Activated T-cell treated with anti-CD3 and anti-CD28 coated beads, Interleukin-2, amount 50 U/mL, for 72 hours (primary cell): Measurements from ENCODE around the gene LRRC26. TPM values are rescaled to one million over a fixed set of nuclear protein-coding genes. Genes with fewer than 3 reads are reported as not detected.

Source experiments
- ATAC-seq, 2 donors: fragments of 150-1000 bp; cut with Tn5 transposase; replicated peaks in 1 of 2; 2 replicates each; pipeline ENCODE4 v1.10.0; 2021; ENCODE audit warnings: moderate library complexity in 2 of 2, mild to moderate bottlenecking in 1 of 2
- DNase-seq, 2 donors: peaks; one replicate each; pipeline ENCODE4 v3.0.0; 2021 to 2022; ENCODE audit warnings: mixed read lengths in 1 of 2
- H3K27ac Mint-ChIP-seq: one replicate; pipeline ENCODE4 v1.8.0; 2022; ENCODE audit warnings: mild to moderate bottlenecking, moderate library complexity, mixed read lengths
- H3K27me3 Mint-ChIP-seq: one replicate; pipeline ENCODE4 v1.8.0; 2022; ENCODE audit warnings: low read depth, mixed read lengths
- H3K36me3 Mint-ChIP-seq, 2 donors: one replicate each; pipeline ENCODE4 v1.8.0; 2022; ENCODE audit warnings: mixed read lengths in 2 of 2, mild to moderate bottlenecking in 1 of 2; ENCODE audit not compliant: insufficient read depth in 2 of 2
- H3K4me1 Mint-ChIP-seq: one replicate; pipeline ENCODE4 v1.8.0; 2022; ENCODE audit warnings: low read depth, mixed read lengths
- H3K4me3 Mint-ChIP-seq, 2 donors: one replicate each; pipeline ENCODE4 v1.8.0; 2022; ENCODE audit warnings: mild to moderate bottlenecking in 2 of 2, mixed read lengths in 2 of 2, moderate library complexity in 2 of 2
- H3K9me3 Mint-ChIP-seq, 2 donors: one replicate each; pipeline ENCODE4 v1.8.0; 2022; ENCODE audit warnings: mixed read lengths in 2 of 2
- total RNA-seq, 2 donors: library from RNA; stranded (reverse); gene quantifications; one replicate each; pipeline ENCODE4 v1.2.3, GENCODE V29; 2022

LRRC26 gene
- total RNA-seq, 2 donors from 2014 or later, result not detected

- no peak overlapping the region for H3K27ac Mint-ChIP-seq
- ATAC-seq, result peak; percentile 68 to 74
- H3K4me3 Mint-ChIP-seq, result peak overlapping the region; percentile 69 to 73
- DNase-seq, result peak; percentile 69 to 72
- H3K27me3 Mint-ChIP-seq, result peaks cover 45% of the 10 kb centered on the region
- H3K4me1 Mint-ChIP-seq, result peaks cover 12% of the 10 kb centered on the region
- H3K36me3 Mint-ChIP-seq, result no peaks in the 10 kb centered on the region
- no peaks in the 10 kb centered on the region for H3K9me3 Mint-ChIP-seq
These were observed 13.1 kb downstream of the LRRC26 start for GRCh38 chr9:137156567-137157375.

DNA sequence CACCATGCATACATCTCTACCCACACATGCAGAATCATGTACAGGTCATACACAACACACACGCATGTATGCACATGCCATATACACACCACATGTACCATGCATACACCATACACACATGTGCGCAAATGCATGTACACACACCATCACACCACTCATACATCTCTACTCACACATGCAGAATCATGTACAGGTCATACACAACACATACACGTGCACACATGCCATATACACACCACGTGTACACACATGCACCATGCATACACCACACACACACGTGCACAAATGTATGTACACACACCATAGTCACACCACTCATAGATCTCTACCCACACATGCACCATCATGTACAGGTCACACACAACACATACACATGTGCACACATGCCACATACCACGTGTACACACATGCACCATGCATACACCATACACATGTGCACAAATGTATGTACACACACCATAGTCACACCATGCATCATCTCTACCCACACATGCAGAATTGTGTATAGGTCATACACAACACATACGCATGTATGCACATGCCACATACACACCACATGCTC, 16.9 kb downstream of the LRRC26 start:
- Mint-ChIP-seq H3K4me3 (no peak overlapping the region), H3K27ac (no peak overlapping the region), H3K9me3 (no peaks in the 10 kb centered on the region), H3K36me3 (no peaks in the 10 kb centered on the region), H3K27me3 (peaks cover 21% of the 10 kb centered on the region), H3K4me1 (peaks cover 7% of the 10 kb centered on the region)
- no peak for ATAC-seq
- no peak for DNase-seq

DNA sequence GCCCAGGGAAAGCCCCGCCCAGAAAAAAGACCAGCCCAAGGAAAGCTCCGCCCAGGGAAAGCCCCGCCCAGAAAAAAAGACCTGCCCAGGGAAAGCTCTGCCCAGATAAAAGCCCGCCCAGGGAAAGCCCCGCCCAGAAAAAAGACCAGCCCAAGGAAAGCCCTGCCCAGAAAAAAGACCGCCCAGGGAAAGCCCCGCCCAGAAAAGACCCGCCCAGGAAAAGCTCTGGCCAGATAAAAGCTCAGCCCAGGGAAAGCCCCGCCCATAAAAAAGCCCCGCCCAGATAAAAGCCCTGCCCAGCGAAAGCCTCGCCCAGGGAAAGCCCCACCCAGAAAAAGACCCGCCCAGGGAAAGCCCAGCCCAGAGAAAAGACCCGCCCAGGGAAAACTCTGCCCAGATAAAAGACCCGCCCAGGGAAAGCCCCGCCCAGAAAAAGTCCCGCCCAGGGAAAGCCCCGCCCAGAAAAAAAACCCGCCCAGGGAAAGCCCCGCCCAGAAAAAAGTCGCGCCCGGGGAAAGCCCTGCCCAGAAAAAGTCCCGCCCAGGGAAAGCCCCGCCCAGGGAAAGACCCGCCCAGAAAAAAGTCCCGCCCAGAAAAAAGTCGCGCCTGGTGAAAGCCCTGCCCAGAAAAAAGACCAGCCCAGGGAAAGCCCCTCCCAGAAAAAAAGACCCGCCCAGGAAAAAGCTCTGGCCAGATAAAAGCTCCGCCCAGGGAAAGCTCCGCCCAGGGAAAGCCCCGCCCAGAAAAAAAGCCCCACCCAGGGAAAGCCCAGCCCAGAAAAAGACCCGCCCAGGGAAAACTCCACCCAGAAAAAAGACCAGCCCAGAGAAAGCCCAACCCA, 19.0 kb downstream of the LRRC26 start:
- Mint-ChIP-seq H3K4me3 (peak overlapping the region; percentile 51 to 69), H3K4me1 (peaks cover 7% of the 10 kb centered on the region), H3K36me3 (no peaks in the 10 kb centered on the region), H3K27ac (no peak overlapping the region), H3K27me3 (peaks cover 14% of the 10 kb centered on the region), H3K9me3 (no peaks in the 10 kb centered on the region)
- peak; percentile 88 to 92 for DNase-seq
- ATAC-seq, result peak; percentile 77 to 79

DNA sequence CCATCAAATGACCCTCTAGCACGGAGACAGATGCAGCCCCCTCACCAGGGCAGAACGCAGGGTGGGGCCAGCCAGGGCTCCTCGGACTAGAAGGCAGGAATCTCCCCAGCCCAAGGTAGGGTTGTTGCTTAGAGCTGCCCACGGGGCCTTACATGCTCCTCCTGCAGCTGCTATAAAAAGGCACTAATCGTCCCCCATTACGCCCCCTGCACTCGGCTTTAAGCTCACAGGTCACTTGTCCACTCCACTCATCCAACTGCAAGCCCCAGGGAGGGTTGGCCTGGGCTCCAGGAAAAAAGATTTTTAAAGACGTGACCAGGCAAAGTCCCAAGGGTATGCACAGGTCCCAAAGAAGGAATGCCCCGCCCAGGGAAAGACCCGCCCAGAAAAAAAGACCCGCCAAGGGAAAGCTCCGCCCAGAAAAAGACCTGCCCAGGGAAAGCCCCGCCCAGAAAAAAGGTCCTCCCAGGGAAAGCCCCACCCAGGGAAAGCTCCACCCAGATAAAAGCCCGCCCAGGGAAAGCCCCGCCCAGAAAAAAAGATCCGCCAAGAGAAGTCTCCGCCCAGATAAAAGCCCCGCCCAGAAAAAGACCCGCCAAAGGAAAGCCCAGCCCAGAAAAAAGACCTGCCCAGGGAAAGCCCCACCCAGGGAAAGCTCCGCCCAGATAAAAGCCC, 19.8 kb downstream of the LRRC26 start:
- H3K4me3 Mint-ChIP-seq, result peak overlapping the region; percentile 4 to 46
- ATAC-seq, result peak in 1 of 2 donors; percentile 12
- no peaks in the 10 kb centered on the region for H3K36me3 Mint-ChIP-seq
- no peaks in the 10 kb centered on the region for H3K9me3 Mint-ChIP-seq
- DNase-seq, result peak in 1 of 2 donors; percentile 29
- H3K27ac Mint-ChIP-seq, result peak overlapping the region; percentile 10
- H3K4me1 Mint-ChIP-seq, result peaks cover 7% of the 10 kb centered on the region
- H3K27me3 Mint-ChIP-seq, result peaks cover 11% of the 10 kb centered on the region

- Mint-ChIP-seq H3K27me3 (peaks cover 4% of the 10 kb centered on the region), H3K4me1 (peaks cover 7% of the 10 kb centered on the region), H3K4me3 (no peak overlapping the region), H3K36me3 (no peaks in the 10 kb centered on the region), H3K27ac (no peak overlapping the region), H3K9me3 (no peaks in the 10 kb centered on the region)
- ATAC-seq, result no peak
- DNase-seq, result no peak
These were observed 20.5 kb downstream of the LRRC26 start for GRCh38 chr9:137149363-137149762.

- ATAC-seq, result no peak
- no peaks in the 10 kb centered on the region for H3K9me3 Mint-ChIP-seq
- peaks cover 4% of the 10 kb centered on the region for H3K27me3 Mint-ChIP-seq
- no peak overlapping the region for H3K27ac Mint-ChIP-seq
- no peak for DNase-seq
- H3K36me3 Mint-ChIP-seq, result no peaks in the 10 kb centered on the region
- H3K4me1 Mint-ChIP-seq, result peaks cover 7% of the 10 kb centered on the region
- H3K4me3 Mint-ChIP-seq, result no peak overlapping the region
These were observed 21.2 kb downstream of the LRRC26 start for GRCh38 chr9:137148661-137149060.

- H3K4me3 Mint-ChIP-seq, result no peak overlapping the region
- H3K27ac Mint-ChIP-seq, result no peak overlapping the region
- H3K4me1 Mint-ChIP-seq, result peaks cover 7% of the 10 kb centered on the region
- peaks cover 4% of the 10 kb centered on the region for H3K27me3 Mint-ChIP-seq
- ATAC-seq, result no peak
- H3K9me3 Mint-ChIP-seq, result no peaks in the 10 kb centered on the region
- H3K36me3 Mint-ChIP-seq, result no peaks in the 10 kb centered on the region
- DNase-seq, result no peak
These were observed 21.6 kb downstream of the LRRC26 start for GRCh38 chr9:137148242-137148641.

DNA sequence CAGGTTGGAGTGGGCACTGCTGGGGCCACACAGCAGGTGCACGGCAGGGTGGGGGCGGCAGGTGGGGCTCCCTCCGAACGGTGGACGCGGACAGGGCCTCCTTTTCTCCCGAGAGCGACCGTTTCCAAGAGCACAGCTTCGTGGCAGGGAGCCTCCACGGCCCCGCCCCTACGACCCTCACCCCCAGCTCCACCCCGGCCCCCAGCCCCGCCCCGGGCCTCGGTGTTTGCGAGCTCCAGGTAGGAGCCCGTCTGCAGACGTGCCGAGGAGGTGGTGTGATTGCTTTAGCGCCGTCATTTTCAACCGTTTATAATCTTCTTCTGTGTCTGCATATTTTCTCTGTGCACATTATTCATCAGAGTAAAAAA, 22.1 kb downstream of the LRRC26 start:
- no peak overlapping the region for H3K27ac Mint-ChIP-seq
- peaks cover 4% of the 10 kb centered on the region for H3K27me3 Mint-ChIP-seq
- no peak overlapping the region for H3K4me3 Mint-ChIP-seq
- H3K4me1 Mint-ChIP-seq, result peaks cover 7% of the 10 kb centered on the region
- H3K9me3 Mint-ChIP-seq, result no peaks in the 10 kb centered on the region
- ATAC-seq, result no peak
- H3K36me3 Mint-ChIP-seq, result no peaks in the 10 kb centered on the region
- no peak for DNase-seq

- H3K4me3 Mint-ChIP-seq, result no peak overlapping the region
- H3K36me3 Mint-ChIP-seq, result no peaks in the 10 kb centered on the region
- DNase-seq, result no peak
- H3K27me3 Mint-ChIP-seq, result peaks cover 10% of the 10 kb centered on the region
- no peaks in the 10 kb centered on the region for H3K9me3 Mint-ChIP-seq
- no peak overlapping the region for H3K27ac Mint-ChIP-seq
- H3K4me1 Mint-ChIP-seq, result peaks cover 7% of the 10 kb centered on the region
- ATAC-seq, result no peak
These were observed 22.6 kb downstream of the LRRC26 start for GRCh38 chr9:137147091-137147792.

DNA sequence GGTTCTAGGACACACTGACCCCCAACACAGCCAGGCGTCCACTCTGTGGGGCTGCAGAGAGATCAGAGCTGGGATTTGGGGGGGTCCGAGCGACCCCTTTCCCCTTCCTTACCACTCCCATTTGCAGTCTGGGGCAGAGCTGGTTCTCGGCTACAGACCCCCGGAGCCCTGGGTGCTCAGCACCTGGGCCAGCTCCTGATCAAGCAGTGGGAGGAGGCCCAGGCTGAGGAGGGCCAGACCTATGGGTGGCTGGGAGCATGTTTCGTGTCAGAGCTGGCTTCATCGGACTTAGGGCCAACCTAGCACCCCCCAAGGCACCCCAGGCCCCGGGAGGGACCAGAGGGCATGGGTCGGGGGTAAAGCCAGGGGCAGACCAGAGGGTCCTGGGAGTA, 23.3 kb downstream of the LRRC26 start:
- DNase-seq (no peak), ATAC-seq (no peak)
- Mint-ChIP-seq H3K27me3 (peaks cover 17% of the 10 kb centered on the region), H3K27ac (no peak overlapping the region), H3K36me3 (no peaks in the 10 kb centered on the region), H3K4me1 (peaks cover 6% of the 10 kb centered on the region), H3K4me3 (no peak overlapping the region), H3K9me3 (no peaks in the 10 kb centered on the region)

GRCh38 chr9:137145731-137146526, 23.9 kb downstream of the LRRC26 start:
- H3K27ac Mint-ChIP-seq, result no peak overlapping the region
- no peak for ATAC-seq
- no peak for DNase-seq
- H3K9me3 Mint-ChIP-seq, result no peaks in the 10 kb centered on the region
- H3K27me3 Mint-ChIP-seq, result peaks cover 17% of the 10 kb centered on the region
- no peaks in the 10 kb centered on the region for H3K36me3 Mint-ChIP-seq
- H3K4me1 Mint-ChIP-seq, result peaks cover under 1% of the 10 kb centered on the region
- H3K4me3 Mint-ChIP-seq, result no peak overlapping the region

DNA sequence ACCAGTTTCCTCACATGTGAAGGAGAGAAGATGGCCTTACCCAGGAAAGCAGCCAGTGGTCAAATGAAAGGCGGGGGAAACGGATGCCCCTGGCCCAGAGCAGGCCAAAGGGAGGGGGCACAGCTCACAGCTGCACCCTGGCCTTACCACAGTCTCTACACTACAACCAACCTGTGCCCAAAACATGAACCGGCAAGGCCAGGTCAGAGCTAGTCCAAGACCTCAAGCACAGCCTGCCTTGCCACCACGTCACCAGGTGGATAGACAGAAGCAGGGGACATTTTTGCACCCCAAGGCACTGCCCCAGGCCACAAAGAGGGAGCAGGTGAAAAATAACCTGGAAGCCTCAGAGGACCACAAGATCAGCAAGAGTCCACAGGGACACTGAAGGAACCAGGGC, 26.4 kb downstream of the LRRC26 start:
- Mint-ChIP-seq H3K4me3 (no peak overlapping the region), H3K27me3 (peaks cover 37% of the 10 kb centered on the region), H3K4me1 (peaks cover 2% of the 10 kb centered on the region), H3K9me3 (no peaks in the 10 kb centered on the region), H3K36me3 (no peaks in the 10 kb centered on the region), H3K27ac (no peak overlapping the region)
- DNase-seq (no peak), ATAC-seq (no peak)
